HG03095 (cell line): ENCODE measurements around the gene HESX1.

ENCODE experiments used
- ATAC-seq: cut with Tn5 transposase; IDR thresholded peaks from one replicate; pipeline ENCODE4 v1.9.1; 2021; ENCODE audit warnings: moderate library complexity; ENCODE audit not compliant: unreplicated experiment

HESX1 gene

DNA sequence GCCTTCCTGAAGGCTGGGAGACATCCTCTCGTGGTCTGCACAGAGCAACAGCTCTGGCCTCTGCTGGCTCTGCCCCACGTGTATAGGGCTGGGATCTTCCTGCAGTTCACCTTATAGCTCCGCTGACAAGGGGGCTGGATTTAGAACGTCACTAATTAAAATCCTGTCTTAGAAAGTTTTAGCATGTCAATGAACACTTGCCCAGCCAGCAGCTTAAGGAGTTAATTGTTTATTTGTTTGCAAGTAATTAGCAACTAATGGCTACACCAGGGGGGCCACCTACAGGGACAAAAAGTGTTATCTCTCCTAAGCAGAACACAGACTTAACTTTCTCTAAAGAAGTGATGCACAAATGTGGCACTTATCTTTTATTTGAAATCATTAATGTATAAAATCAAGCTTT lies at the start of gene HESX1:
HESX1 (minus strand) TSS at position 84 of the 403 bp plus-strand sequence; CDS start at position 24, 60 bp downstream.
- ATAC-seq = no peak

DNA sequence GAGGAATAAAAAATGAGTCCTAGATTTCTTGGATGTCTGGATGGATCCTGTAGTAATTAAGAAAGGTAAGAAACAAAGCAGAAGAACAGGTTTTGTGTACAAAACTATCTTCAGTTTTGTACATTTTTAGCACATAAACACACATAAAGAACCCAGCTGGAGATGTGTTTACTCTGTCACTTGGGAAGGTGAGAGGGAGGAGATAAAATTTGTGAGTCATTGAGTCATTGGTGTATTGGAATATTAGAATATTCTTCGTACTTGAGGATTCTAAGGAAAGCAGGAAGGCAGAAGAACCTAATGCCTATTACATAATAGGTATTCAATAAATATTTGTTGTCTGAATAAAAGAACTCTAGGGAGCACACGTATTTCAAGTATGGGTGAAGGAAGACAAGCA lies 45.2 kb upstream of the HESX1 start:
- no peak for ATAC-seq

- ATAC-seq = no peak
Measured at GRCh38 chr3:57234613-57235575, 35.1 kb upstream of the HESX1 start.

DNA sequence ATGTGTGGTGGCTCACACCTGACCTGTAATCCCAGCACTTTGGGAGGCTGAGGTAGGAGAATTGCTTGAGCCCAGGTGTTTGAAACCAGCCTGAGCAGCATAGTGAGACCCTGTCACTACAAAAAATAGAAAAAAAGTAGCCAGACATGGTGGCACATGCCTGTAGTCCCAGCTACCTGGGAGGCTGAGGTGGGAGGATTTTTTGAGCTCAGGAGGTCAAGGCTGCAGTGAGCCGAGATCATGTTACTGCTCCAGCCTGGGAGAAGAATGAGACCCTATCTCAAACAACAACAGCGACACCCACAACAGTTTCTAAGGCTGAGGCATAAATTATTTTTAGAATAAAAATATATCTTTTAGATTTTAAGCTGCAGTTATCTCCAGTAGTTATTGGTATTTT lies 34.0 kb upstream of the HESX1 start:
- ATAC-seq = no peak

GRCh38 chr3:57230006-57230405 lies 30.2 kb upstream of the HESX1 start:
- ATAC-seq = no peak

DNA sequence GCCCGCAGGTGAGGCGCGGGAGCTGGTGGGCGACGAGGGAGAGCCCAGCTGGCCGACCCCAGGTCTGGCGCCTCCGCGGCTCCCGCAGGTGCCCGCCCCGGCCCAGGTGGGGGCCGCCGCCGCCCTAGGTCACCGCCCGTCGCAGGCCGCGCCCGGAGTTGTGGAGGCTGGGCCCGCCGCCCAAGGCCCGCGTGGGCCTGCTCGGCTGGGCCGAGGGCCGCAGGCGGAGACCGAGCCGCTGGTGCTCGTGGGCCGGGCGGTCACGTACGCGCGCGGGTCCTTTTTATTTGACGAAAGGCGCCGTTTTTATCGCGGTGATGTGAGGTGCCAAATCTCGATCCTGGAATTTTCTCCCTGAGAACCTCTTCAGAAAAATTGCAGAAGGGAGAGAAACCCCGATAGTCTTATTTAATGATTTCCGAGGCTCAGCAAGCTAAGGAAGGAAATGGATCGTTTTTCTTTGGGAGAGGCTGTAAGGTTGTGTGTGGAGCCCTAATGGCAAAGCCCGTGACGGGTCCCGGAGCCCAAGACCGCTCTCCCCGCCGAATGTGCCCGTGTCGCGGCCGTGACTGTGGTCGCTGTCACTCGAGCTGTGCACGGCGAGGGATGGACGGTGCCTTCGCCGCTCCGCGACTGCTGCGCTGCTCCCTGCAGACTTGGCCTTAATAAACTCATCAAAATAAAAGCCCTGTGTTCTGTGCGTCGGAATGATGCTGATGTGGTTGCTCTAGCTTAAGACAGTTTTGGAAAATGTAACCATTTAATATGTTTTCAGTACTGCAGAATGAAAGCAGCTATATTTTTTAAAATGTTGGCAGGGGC lies 28.4 kb upstream of the HESX1 start:
- ATAC-seq = peak; percentile 37

DNA sequence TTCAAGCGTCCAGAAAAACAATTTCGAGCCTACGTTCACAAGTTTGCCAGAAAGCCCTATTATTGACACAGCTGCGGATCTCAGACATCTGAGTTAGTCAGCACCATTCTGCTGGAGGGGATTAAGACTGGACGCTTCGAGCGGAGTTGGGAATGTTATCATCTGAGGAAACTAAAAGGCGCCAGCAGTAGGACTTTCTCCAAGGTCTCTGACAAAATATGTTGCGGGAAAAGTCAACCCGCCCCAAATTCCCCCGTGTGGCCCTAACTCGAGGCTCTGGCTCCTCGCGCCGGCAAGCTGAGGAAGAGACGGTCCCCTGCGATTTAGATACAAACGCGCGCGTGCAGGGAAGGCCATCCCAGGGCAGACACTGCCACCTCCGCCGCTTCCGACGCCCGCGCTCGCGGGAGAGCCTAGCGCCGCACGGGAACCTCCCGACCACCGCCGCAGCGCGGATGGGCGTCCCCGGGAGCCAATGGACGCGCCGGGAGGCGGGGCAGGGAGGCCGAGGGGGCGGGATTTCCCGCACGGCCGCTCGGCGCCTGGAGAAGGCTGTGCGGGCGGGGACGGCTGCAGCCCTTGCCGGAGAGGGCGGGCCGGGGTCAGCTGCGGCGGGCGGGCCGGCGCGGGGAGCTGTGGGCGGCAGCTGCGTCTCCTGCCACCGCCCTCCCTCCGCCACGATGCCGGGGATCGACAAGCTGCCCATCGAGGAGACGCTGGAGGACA lies 27.6 kb upstream of the HESX1 start, which contains the start of gene APPL1:
APPL1 (plus strand) TSS at position 526 of the 726 bp plus-strand sequence; CDS start at position 681, 155 bp downstream.
- ATAC-seq = peak; percentile 90

DNA sequence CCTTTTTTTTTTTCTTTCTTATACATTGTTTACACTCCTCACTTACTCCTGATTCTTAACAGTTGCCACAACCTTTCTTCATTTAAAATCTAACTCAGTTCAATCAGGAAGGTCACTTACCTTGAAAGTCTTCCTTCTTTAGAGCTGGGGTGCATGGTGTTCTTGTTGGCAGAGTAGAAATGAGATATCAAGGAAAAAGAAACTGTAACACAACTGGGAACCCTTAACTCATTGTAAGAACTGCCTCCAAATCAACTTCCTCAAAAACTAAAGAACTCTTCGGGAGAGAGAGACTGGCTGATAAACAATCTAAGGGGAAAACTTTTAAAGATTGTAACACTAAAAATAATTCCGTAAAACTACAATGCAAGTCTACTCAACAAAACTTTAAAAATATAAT lies 26.4 kb upstream of the HESX1 start:
- ATAC-seq = no peak

GRCh38 chr3:57224856-57225255 lies 25.1 kb upstream of the HESX1 start:
- no peak for ATAC-seq

DNA sequence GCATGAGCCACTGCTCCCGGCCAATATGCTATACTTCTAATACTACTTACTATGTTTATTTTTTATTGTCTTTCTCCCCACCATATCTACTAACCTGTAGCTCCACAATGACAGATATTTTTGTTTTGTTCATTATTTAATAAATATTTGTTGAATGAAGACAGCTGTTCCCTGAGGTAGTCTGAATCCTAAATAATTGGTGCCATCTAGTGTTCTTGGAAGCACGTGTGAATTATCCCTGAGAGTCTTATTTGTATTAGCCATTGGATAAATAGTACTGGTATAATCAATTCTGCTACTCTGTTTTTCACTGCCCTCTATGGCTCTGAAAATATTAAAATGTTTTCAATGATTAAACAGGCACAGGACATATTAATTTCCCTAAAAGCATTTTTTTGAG lies 22.1 kb upstream of the HESX1 start:
- no peak for ATAC-seq

- ATAC-seq = no peak
Measured at GRCh38 chr3:57206423-57206822, 6.6 kb upstream of the HESX1 start.

DNA sequence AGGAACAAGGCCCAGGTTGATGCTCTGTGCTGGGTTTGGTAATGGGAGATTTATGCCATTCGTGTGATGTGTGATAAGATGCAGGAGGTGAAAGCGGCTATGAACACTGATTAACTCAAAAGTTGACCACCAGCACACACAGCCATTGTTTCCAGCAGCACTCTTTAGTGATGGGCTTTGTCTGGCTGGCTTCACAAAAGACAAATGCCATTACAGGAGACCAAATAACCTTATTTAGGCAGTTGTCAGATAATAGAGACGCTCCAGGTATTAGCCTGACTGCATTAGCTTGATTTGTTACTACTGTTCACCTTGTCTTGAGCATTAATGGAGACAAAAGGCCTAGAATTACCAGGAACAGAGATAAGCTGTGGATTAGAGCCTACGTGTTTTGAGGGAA lies 5.1 kb downstream of the HESX1 start:
- ATAC-seq = no peak

GRCh38 chr3:57192028-57192427 lies 7.8 kb downstream of the HESX1 start:
- ATAC-seq = no peak

DNA sequence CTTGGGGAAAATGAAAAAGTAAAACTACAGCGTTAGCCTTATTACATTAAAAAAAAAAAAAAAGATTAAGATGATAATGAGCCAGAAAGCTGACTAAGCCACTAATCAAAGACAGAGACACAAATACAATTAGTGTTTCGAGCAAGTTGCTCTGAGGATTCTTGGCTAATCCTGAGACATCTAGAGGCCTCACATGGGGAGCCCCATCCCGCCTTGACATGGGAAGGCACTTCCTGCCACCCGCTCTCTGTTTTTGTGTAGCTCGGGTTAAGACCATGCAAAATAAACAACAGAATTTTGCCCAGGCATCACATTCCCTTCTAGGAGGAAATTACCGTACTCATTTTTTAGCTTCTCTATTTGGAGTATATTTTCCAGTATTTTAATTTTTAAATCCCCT lies 15.3 kb downstream of the HESX1 start:
- ATAC-seq = no peak

DNA sequence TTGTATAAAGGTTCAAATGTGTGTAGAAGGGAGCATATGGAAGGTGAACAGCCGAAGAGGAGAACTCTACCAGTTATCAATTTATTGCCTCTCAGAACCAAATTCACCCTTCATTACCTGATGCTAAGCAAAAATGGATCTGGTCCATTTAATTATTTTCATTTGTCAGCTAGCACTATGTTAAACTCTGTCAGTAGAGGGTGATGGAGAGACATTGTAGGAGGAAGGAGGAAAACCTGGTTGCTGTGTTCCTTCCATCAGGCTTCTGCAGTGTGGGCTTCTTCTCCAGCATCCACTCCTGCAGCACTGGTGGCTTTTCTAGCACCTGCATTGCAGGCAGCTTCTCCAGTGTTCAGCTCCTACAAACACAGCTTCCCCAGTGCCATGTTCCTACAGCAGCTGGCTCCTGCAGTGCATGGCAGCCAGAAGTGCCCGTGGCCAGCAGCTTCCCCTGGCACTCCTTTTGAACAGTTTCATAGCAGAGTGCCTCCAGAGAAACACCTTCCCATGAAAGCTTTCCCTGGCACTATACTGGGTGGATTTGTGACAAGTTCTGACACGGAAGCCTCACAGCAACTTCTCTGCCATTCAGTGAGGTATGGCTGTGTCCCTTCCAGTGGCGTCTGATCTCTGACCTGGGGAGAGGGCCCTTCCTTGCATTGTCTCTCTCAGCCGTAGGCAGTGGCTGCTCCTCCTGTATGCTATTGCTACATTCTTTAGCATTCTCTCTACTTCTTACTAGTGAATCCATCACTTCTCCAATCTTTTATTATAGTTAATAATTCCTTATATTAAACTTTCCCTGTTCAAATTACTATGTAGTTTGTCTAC lies 20.0 kb downstream of the HESX1 start:
- no peak for ATAC-seq

DNA sequence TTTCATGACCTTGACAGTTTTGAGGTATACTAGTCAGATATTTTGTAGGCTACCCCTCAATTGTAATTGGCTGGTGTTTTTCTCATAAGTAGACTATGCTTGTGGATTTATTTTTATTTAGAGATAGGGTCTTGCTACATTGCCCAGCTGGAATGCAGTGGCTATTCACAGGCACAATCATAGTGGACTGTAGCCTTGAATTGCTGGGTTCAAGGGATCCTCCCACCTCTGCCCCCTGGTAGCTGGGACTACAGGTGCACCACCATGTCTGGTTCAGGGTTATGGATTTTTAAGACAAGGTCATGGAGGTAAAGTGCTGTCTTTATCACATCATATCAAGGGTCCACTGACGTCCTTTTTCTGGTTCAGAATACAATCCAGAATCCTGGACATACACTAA lies 23.7 kb downstream of the HESX1 start:
- no peak for ATAC-seq

GRCh38 chr3:57173687-57174086 lies 26.1 kb downstream of the HESX1 start:
- no peak for ATAC-seq

- no peak for ATAC-seq
Measured at GRCh38 chr3:57170946-57171345, 28.8 kb downstream of the HESX1 start.

- ATAC-seq = peak; percentile 67
Measured at GRCh38 chr3:57169872-57170623, 29.7 kb downstream of the HESX1 start.
